NT2/D1 (cell line): ENCODE results near the gene SPTLC2.

ENCODE experiments used
- SUZ12 ChIP-seq: IDR thresholded peaks from 2 replicates; pipeline ENCODE4 v1.6.1; 2011; ENCODE audit not compliant: insufficient read length, insufficient read depth; ENCODE audit errors: extremely low read depth
- YY1 ChIP-seq: IDR thresholded peaks from 2 replicates; pipeline ENCODE4 v1.6.1; 2011; ENCODE audit not compliant: insufficient read length, insufficient read depth
- ZNF274 ChIP-seq: IDR thresholded peaks from 2 replicates; pipeline ENCODE4 v1.6.1; 2011; ENCODE audit warnings: mild to moderate bottlenecking, low read depth, low read length

GRCh38 chr14:77659831-77660230, 43.4 kb upstream of the SPTLC2 start:
- TF ChIP-seq SUZ12 (no peak), ZNF274 (no peak), YY1 (no peak)
